Trophoblast cell (in vitro differentiated cells and primary cell): ENCODE measurements around the gene IL21R.

Experiments used
- DNase-seq, 2 donors: peaks; one replicate each; pipeline ENCODE4 v3.0.0-alpha.2; 2016
- H2AFZ ChIP-seq: 2 replicates; pipeline ENCODE4 v1.6.1; 2013; ENCODE audit warnings: low read length, moderate library complexity, mild to moderate bottlenecking; ENCODE audit not compliant: insufficient read depth, poor library complexity
- H2AK5ac ChIP-seq: 2 replicates; pipeline ENCODE4 v1.6.1; 2013; ENCODE audit warnings: mild to moderate bottlenecking, low read length
- H2BK120ac ChIP-seq: 2 replicates; pipeline ENCODE4 v1.6.1; 2013; ENCODE audit warnings: low read length, mild to moderate bottlenecking, moderate library complexity; ENCODE audit not compliant: insufficient read depth, poor library complexity
- H2BK12ac ChIP-seq: 2 replicates; pipeline ENCODE4 v1.6.1; 2013; ENCODE audit warnings: mild to moderate bottlenecking, low read length, moderate library complexity
- H2BK5ac ChIP-seq: 2 replicates; pipeline ENCODE4 v1.6.1; 2013; ENCODE audit warnings: low read length, low read depth, moderate library complexity, mild to moderate bottlenecking; ENCODE audit not compliant: poor library complexity
- H3K14ac ChIP-seq: 2 replicates; pipeline ENCODE4 v1.6.1; 2013; ENCODE audit warnings: mild to moderate bottlenecking, low read length
- H3K18ac ChIP-seq: 2 replicates; pipeline ENCODE4 v1.6.1; 2013; ENCODE audit warnings: mild to moderate bottlenecking, low read length
- H3K23ac ChIP-seq: 2 replicates; pipeline ENCODE4 v1.6.1; 2013; ENCODE audit warnings: low read length
- H3K27ac ChIP-seq: 2 replicates; pipeline ENCODE4 v1.5.1; 2013; ENCODE audit warnings: low read depth, mild to moderate bottlenecking, inconsistent platforms, low read length, moderate library complexity
- H3K27me3 ChIP-seq: 2 replicates; pipeline ENCODE4 v1.6.1; 2013; ENCODE audit warnings: inconsistent platforms, mild to moderate bottlenecking, low read length, moderate library complexity; ENCODE audit not compliant: insufficient read depth
- H3K36me3 ChIP-seq, 2 experiments: 1 replicate in 1 of 2; 2 replicates in 1 of 2; pipeline ENCODE4 v1.6.1; 2013; ENCODE audit warnings: low read length in 2 of 2, mild to moderate bottlenecking in 2 of 2, moderate library complexity in 1 of 2; ENCODE audit not compliant: insufficient read depth in 2 of 2, control insufficient read depth in 1 of 2
- H3K4ac ChIP-seq: 2 replicates; pipeline ENCODE4 v1.6.1; 2013; ENCODE audit warnings: low read depth, mild to moderate bottlenecking, low read length, moderate library complexity
- H3K4me1 ChIP-seq, 2 experiments: 1 replicate in 1 of 2; 2 replicates in 1 of 2; pipeline ENCODE4 v1.6.1; 2013; ENCODE audit warnings: low read length in 2 of 2, mild to moderate bottlenecking in 2 of 2, moderate library complexity in 1 of 2; ENCODE audit not compliant: insufficient read depth in 2 of 2, control insufficient read depth in 1 of 2
- H3K4me2 ChIP-seq: 2 replicates; pipeline ENCODE4 v1.6.1; 2013; ENCODE audit warnings: inconsistent platforms, mild to moderate bottlenecking, low read length, moderate library complexity
- H3K4me3 ChIP-seq: 2 replicates; pipeline ENCODE4 v1.5.1; 2013; ENCODE audit warnings: mild to moderate bottlenecking, low read depth, low read length, inconsistent platforms
- H3K79me1 ChIP-seq: one replicate; pipeline ENCODE4 v1.6.1; 2013; ENCODE audit warnings: low read length
- H3K79me2 ChIP-seq: 2 replicates; pipeline ENCODE4 v1.6.1; 2013; ENCODE audit warnings: low read length, mild to moderate bottlenecking; ENCODE audit not compliant: control insufficient read depth, insufficient read depth, poor library complexity
- H3K9ac ChIP-seq: 2 replicates; pipeline ENCODE4 v1.6.1; 2013; ENCODE audit warnings: mild to moderate bottlenecking, low read length
- H3K9me3 ChIP-seq: 2 replicates; pipeline ENCODE4 v1.6.1; 2013; ENCODE audit warnings: low read depth, mild to moderate bottlenecking, control low read depth, inconsistent platforms, low read length; ENCODE audit not compliant: insufficient read depth
- H4K12ac ChIP-seq: 2 replicates; pipeline ENCODE4 v1.6.1; 2013; ENCODE audit warnings: low read depth, mild to moderate bottlenecking, low read length, moderate library complexity
- H4K8ac ChIP-seq: 2 replicates; pipeline ENCODE4 v1.6.1; 2013; ENCODE audit warnings: low read depth, mild to moderate bottlenecking, low read length, moderate library complexity
- H4K91ac ChIP-seq: one replicate; pipeline ENCODE4 v1.6.1; 2013; ENCODE audit warnings: low read depth, mild to moderate bottlenecking, low read length, moderate library complexity
- WGBS: extraction: QIAGEN DNeasy Blood & Tissue Kit; methylation state at CpG from one replicate; pipeline ENCODE4 v1.1.7; 2013; ENCODE audit warnings: missing lambda C conversion rate; ENCODE audit not compliant: insufficient read length, insufficient coverage; ENCODE audit errors: extremely low coverage; 5-methylcytosine and 5-hydroxymethylcytosine counted together

The IL21R gene

GRCh38 chr16:27460213-27460612 lies 58.2 kb downstream of the IL21R start:
- no peak overlapping the region for H2BK12ac ChIP-seq
- H4K91ac ChIP-seq: no peak overlapping the region
- no CpG with 5 or more reads among the region's 4 CpGs for WGBS
- H3K79me2 ChIP-seq: no peaks in the 10 kb centered on the region
- H3K36me3 ChIP-seq: peaks cover 56 to 57% of the 10 kb centered on the region in 2 experiments
- H2AK5ac ChIP-seq: no peak overlapping the region
- no peak overlapping the region for H3K23ac ChIP-seq
- no peak overlapping the region for H3K18ac ChIP-seq
- no peak overlapping the region for H3K27ac ChIP-seq
- H2BK120ac ChIP-seq: no peak overlapping the region
- no peak overlapping the region for H2BK5ac ChIP-seq
- no peak overlapping the region for H4K8ac ChIP-seq
- H3K4ac ChIP-seq: no peak overlapping the region
- H3K27me3 ChIP-seq: no peaks in the 10 kb centered on the region
- no peak overlapping the region for H2AFZ ChIP-seq
- no peak overlapping the region for H3K14ac ChIP-seq
- no peak for DNase-seq
- no peak overlapping the region for H3K4me2 ChIP-seq
- H3K9ac ChIP-seq: no peak overlapping the region
- no peak overlapping the region for H4K12ac ChIP-seq
- peaks cover 0 to 3% of the 10 kb centered on the region in 2 experiments for H3K4me1 ChIP-seq
- H3K4me3 ChIP-seq: no peak overlapping the region
- no peaks in the 10 kb centered on the region for H3K9me3 ChIP-seq
- no peaks in the 10 kb centered on the region for H3K79me1 ChIP-seq

GRCh38 chr16:27460663-27461482 lies 58.9 kb downstream of the IL21R start:
- Histone ChIP-seq H4K91ac (no peak overlapping the region), H4K12ac (peak overlapping the region; percentile 32), H3K18ac (no peak overlapping the region), H3K4ac (no peak overlapping the region), H3K23ac (no peak overlapping the region), H3K4me1 (peaks cover 0 to 3% of the 10 kb centered on the region in 2 experiments), H3K36me3 (peaks cover 62% of the 10 kb centered on the region in 2 experiments), H3K27ac (no peak overlapping the region), H3K14ac (no peak overlapping the region), H2AFZ (no peak overlapping the region), H3K9ac (no peak overlapping the region), H3K4me3 (no peak overlapping the region), H2AK5ac (no peak overlapping the region), H3K27me3 (no peaks in the 10 kb centered on the region), H4K8ac (no peak overlapping the region), H3K79me2 (no peaks in the 10 kb centered on the region), H3K4me2 (no peak overlapping the region), H3K79me1 (no peaks in the 10 kb centered on the region), H2BK5ac (no peak overlapping the region), H2BK120ac (no peak overlapping the region), H2BK12ac (no peak overlapping the region), H3K9me3 (no peaks in the 10 kb centered on the region)
- WGBS: no CpG with 5 or more reads among the region's 20 CpGs
- no peak for DNase-seq

GRCh38 chr16:27461483-27462171 lies 59.7 kb downstream of the IL21R start:
- Histone ChIP-seq H3K4ac (no peak overlapping the region), H3K36me3 (peaks cover 62 to 67% of the 10 kb centered on the region in 2 experiments), H4K8ac (no peak overlapping the region), H2BK12ac (no peak overlapping the region), H3K18ac (no peak overlapping the region), H4K12ac (peak overlapping the region; percentile 32), H2AFZ (no peak overlapping the region), H3K14ac (no peak overlapping the region), H3K79me1 (no peaks in the 10 kb centered on the region), H3K27me3 (no peaks in the 10 kb centered on the region), H4K91ac (no peak overlapping the region), H3K4me2 (no peak overlapping the region), H3K23ac (no peak overlapping the region), H3K79me2 (no peaks in the 10 kb centered on the region), H2AK5ac (no peak overlapping the region), H3K27ac (no peak overlapping the region), H3K4me3 (no peak overlapping the region), H3K9me3 (no peaks in the 10 kb centered on the region), H2BK5ac (no peak overlapping the region), H3K4me1 (peaks cover 0 to 3% of the 10 kb centered on the region in 2 experiments), H2BK120ac (no peak overlapping the region), H3K9ac (no peak overlapping the region)
- WGBS: no CpG with 5 or more reads among the region's 16 CpGs
- peak in 1 of 2 donors; percentile 9 for DNase-seq

GRCh38 chr16:27462200-27462845 lies 60.3 kb downstream of the IL21R start:
- H3K18ac ChIP-seq: no peak overlapping the region
- no peaks in the 10 kb centered on the region for H3K79me2 ChIP-seq
- no peak overlapping the region for H2AK5ac ChIP-seq
- no peak overlapping the region for H4K91ac ChIP-seq
- no peaks in the 10 kb centered on the region for H3K79me1 ChIP-seq
- no peak overlapping the region for H4K12ac ChIP-seq
- no peak overlapping the region for H3K23ac ChIP-seq
- H3K27ac ChIP-seq: no peak overlapping the region
- no peak for DNase-seq
- H3K4me3 ChIP-seq: no peak overlapping the region
- no peak overlapping the region for H2AFZ ChIP-seq
- no peak overlapping the region for H4K8ac ChIP-seq
- H3K4me2 ChIP-seq: no peak overlapping the region
- peaks cover 62 to 72% of the 10 kb centered on the region in 2 experiments for H3K36me3 ChIP-seq
- H3K9me3 ChIP-seq: no peaks in the 10 kb centered on the region
- H3K14ac ChIP-seq: no peak overlapping the region
- H3K4ac ChIP-seq: no peak overlapping the region
- no peak overlapping the region for H2BK120ac ChIP-seq
- H3K9ac ChIP-seq: no peak overlapping the region
- H3K27me3 ChIP-seq: no peaks in the 10 kb centered on the region
- no CpG with 5 or more reads among the region's 18 CpGs for WGBS
- H3K4me1 ChIP-seq: peaks cover 0 to 3% of the 10 kb centered on the region in 2 experiments
- no peak overlapping the region for H2BK5ac ChIP-seq
- H2BK12ac ChIP-seq: no peak overlapping the region
